ENCODE data around the gene PRIMA1.

- TF ChIP-seq CTCF (IDR thresholded peaks at IDR 0.05): no peak
- no peak for TF ChIP-seq POLR2A (IDR thresholded peaks at IDR 0.05)
- TF ChIP-seq EP300 (IDR thresholded peaks at IDR 0.05): no peak
- no peak for TF ChIP-seq POLR2AphosphoS5 (IDR thresholded peaks at IDR 0.05)
Observed at GRCh38 chr14:93735206-93735605, 53.1 kb downstream of the PRIMA1 start.
